Activated CD8-positive, alpha-beta T cell treated with anti-CD3 and anti-CD28 coated beads, Interleukin-2, amount 10 ng/mL, durations not matched to agents 7 days and 5 days (primary cell): ENCODE data around the gene PPM1B. TPM values are rescaled to one million over a fixed set of nuclear protein-coding genes. Genes with fewer than 3 reads are reported as not detected.
"Not testable (repeated sequence)": the region's sequence is repeated elsewhere in the genome, so short reads cannot be mapped to it uniquely, and the experiment has no call there.

ENCODE experiments used
- ATAC-seq: fragments of 150-1000 bp; cut with Tn5 transposase; one replicate; pipeline ENCODE4 v1.10.0; 2021; ENCODE audit warnings: moderate library complexity
- CTCF ChIA-PET: fragments of 350-600 bp; sonication (Branson Sonifier 250); formaldehyde crosslinking; loops from one replicate; lab custom pipeline; 2021; ENCODE audit warnings: antibody characterized with exemption; lab: Charles Lee
- POLR2A ChIA-PET: fragments of 350-600 bp; sonication (Branson Sonifier 250); formaldehyde crosslinking; loops from one replicate; lab custom pipeline; 2021; ENCODE audit warnings: antibody characterized with exemption; lab: Charles Lee
- DNase-seq: peaks from one replicate; pipeline ENCODE4 v3.0.0-alpha.2; 2020
- H3K27ac Mint-ChIP-seq: one replicate; pipeline ENCODE4 v1.8.0; 2021; ENCODE audit warnings: mild to moderate bottlenecking, mixed read lengths
- H3K27me3 Mint-ChIP-seq: one replicate; pipeline ENCODE4 v1.8.0; 2021; ENCODE audit warnings: low read depth, mixed read lengths
- H3K36me3 Mint-ChIP-seq: one replicate; pipeline ENCODE4 v1.8.0; 2021; ENCODE audit warnings: low read depth, mixed read lengths
- H3K4me1 Mint-ChIP-seq: one replicate; pipeline ENCODE4 v1.8.0; 2021; ENCODE audit warnings: low read depth, mixed read lengths
- H3K4me3 Mint-ChIP-seq: one replicate; pipeline ENCODE4 v1.8.0; 2021; ENCODE audit warnings: mild to moderate bottlenecking, mixed read lengths
- H3K9me3 Mint-ChIP-seq: one replicate; pipeline ENCODE4 v1.8.0; 2022; ENCODE audit warnings: mixed read lengths; ENCODE audit not compliant: insufficient read depth
- total RNA-seq, 2 experiments: library from RNA; stranded (reverse); gene quantifications; one replicate each; pipeline ENCODE4 v1.2.3, GENCODE V29; 2021

The PPM1B gene
- total RNA-seq, 2 experiments from 2014 or later: 48.6 to 50.3 TPM

DNA sequence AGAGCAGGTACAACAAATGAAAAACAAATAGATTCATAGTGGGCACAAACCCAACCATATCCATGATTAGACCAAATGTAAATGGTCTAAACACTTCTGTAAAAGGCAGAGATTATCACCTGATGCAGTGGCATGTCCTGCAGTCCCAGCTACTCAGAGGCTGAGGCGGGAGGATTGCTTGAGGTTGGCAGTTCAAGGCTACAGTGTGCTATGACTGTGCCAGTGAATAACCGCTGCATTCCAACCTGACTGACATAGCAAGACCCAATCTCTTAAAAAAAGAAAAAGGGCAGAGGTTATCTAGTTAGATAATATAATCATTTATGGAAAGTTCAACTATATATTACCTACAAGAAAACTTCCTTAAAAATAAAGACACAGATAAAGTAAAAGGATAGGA, 85.3 kb downstream of the PPM1B start:
- Mint-ChIP-seq H3K4me1 (no peaks in the 10 kb centered on the region), H3K27ac (no peak overlapping the region), H3K36me3 (peaks cover 2% of the 10 kb centered on the region), H3K27me3 (peaks cover 10% of the 10 kb centered on the region), H3K4me3 (no peak overlapping the region), H3K9me3 (peaks cover 5% of the 10 kb centered on the region)
- ATAC-seq (no peak), DNase-seq (no peak)
- ChIA-PET POLR2A (no interaction called here), CTCF (interaction anchor here (0.9 kb wide), 1 partner anchor 9 kb away, joined by 3 read pairs; no protein-coding TSS in a partner anchor)

DNA sequence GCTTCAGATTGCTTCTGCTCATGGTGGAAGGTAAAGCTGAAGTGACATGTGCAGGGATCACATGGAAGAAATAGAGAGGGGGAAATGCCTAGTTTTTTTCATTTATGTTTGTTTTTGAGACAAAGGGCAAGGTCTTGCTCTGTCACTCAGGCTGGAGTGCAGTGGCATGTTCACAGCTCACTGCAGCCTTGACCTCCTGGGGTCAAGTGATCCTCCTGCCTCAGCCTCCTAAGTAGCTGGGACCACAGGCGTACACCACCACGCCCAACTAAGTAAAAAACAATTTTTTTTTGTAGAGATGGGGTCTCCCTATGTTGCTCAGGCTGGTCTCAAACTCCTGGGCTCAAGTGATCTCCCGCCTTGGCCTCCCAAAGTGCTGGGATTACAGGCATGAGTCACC, 87.0 kb downstream of the PPM1B start:
- H3K4me1 Mint-ChIP-seq, H3K9me3 Mint-ChIP-seq, H3K4me3 Mint-ChIP-seq, DNase-seq, H3K36me3 Mint-ChIP-seq, H3K27me3 Mint-ChIP-seq, POLR2A ChIA-PET, H3K27ac Mint-ChIP-seq, ATAC-seq: not testable (repeated sequence)
- CTCF ChIA-PET: interaction anchor here (0.7 kb wide), 1 partner anchor 222 kb away, joined by 4 read pairs; no protein-coding TSS in a partner anchor

DNA sequence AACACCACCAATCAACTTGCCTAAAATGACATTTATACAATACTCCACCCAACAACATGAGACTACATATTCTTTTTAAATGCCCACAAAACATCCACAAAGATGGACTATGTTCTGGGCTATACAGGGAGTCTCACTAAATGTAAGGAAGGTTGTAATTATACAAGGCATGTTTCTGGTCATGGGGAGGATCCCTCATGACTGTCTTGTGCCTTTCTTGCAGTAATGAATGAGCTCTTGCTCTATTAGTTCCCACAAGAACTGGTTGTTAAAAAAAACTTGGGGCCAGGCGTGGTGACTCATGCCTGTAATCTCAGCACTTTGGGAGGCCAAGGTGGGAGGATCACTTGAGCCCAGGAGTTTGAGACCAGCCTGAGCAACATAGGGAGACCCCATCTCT, 89.1 kb downstream of the PPM1B start:
- CTCF ChIA-PET, H3K9me3 Mint-ChIP-seq, H3K4me1 Mint-ChIP-seq, H3K27me3 Mint-ChIP-seq, ATAC-seq, H3K27ac Mint-ChIP-seq, H3K4me3 Mint-ChIP-seq, DNase-seq, POLR2A ChIA-PET, H3K36me3 Mint-ChIP-seq: not testable (repeated sequence)

DNA sequence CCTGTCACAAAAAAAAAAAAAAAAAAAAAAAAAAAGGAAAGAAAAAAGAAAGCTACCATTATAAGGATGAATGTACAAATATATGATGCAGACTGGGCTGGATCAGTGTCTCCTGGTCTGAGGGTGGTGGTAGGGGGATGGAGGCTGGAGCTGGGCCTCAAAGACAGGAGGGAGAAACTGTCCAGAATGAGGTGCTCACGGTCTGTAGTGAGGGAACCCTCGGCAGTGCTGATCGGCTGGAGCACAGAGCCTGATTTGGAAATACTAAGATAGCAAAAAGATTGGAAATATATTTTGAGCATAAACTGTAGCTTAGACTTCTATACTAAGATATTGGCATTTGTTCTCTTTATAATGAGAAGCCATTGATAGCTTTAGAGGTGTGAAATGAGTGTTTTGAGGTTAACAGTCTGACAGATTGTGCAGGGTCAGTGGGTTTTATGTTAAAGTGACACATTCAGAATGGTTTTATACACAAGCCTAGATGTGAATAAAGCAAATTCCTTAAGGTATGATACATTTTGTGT, 98.7 kb downstream of the PPM1B start:
- ChIA-PET POLR2A (interaction anchor here (0.7 kb wide), 1 partner anchor 254 kb away, joined by 3 read pairs; no protein-coding TSS in a partner anchor), CTCF (interaction anchor here (1.8 kb wide), 1 partner anchor 23 kb away, joined by 3 read pairs; no protein-coding TSS in a partner anchor)
- Mint-ChIP-seq H3K27ac (no peak overlapping the region), H3K4me1 (no peaks in the 10 kb centered on the region), H3K9me3 (no peaks in the 10 kb centered on the region), H3K27me3 (no peaks in the 10 kb centered on the region), H3K36me3 (no peaks in the 10 kb centered on the region), H3K4me3 (no peak overlapping the region)
- no peak for DNase-seq
- no peak for ATAC-seq

DNA sequence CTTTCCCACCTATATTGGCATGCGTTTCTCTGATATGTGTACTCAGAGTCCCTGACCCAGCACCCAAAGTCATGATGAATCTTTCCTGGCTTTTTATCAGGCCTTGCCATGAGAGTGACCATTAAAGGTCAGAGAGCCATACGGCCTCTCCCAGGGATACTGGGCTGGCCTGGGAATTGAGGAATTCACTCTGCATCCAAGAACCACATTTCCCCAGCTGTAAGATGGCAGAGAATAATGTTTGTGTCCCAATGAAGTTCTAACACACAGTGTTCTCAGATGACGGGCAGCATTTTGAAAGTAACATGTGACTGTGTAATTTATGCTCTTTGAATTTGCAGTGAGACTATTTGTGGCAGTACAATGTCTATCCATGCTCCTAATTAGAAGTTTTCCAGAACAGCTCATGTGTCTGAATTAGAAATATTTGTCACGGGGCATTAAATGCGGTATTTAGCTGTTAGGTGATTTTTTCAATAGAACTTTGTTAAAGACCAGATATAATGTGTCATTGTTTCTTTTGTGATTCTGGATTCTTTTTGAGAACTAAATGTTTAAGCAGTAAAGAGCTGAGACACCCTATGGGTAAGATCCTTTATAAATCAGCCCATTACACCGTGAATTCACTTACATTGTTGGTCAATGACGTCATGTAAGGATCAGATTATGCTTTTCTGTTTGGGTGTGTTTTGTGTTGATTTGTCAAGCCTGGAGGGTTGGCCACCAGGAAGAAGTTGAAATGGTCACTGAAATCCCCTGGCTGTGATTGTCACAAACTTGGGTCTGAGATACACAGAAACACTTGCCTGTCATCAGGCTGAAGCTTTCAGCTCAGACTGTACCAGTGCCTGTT, 99.3 kb downstream of the PPM1B start:
- ChIA-PET CTCF (interaction anchor here (1.8 kb wide), 1 partner anchor 24 kb away, joined by 3 read pairs; no protein-coding TSS in a partner anchor), POLR2A (interaction anchor here (0.7 kb wide), 1 partner anchor 255 kb away, joined by 3 read pairs; no protein-coding TSS in a partner anchor)
- Mint-ChIP-seq H3K4me3 (no peak overlapping the region), H3K27me3 (no peaks in the 10 kb centered on the region), H3K36me3 (no peaks in the 10 kb centered on the region), H3K4me1 (no peaks in the 10 kb centered on the region), H3K27ac (no peak overlapping the region), H3K9me3 (no peaks in the 10 kb centered on the region)
- no peak for ATAC-seq
- no peak for DNase-seq

DNA sequence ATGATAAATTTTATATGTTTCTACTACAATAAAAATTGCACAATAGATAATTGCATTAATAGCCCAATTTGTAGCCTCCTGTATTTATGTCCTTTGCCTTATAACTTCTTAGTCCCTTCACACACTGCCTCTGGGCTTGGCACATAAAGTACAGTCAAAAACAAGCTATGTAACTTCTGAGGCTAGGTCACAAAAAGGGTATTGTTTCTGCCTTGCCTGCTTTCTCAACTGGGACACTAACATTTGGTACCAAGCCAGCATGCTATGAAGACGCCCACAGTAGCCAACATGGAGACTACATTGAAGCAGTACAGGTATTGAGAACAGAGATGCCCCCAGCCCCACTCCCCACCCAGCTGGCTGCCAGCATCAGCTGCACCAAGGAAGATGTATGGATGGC, 101.2 kb downstream of the PPM1B start:
- DNase-seq: no peak
- Mint-ChIP-seq H3K36me3 (no peaks in the 10 kb centered on the region), H3K27ac (no peak overlapping the region), H3K4me3 (no peak overlapping the region), H3K9me3 (no peaks in the 10 kb centered on the region), H3K27me3 (no peaks in the 10 kb centered on the region), H3K4me1 (no peaks in the 10 kb centered on the region)
- no peak for ATAC-seq
- ChIA-PET CTCF (no interaction called here), POLR2A (no interaction called here)

DNA sequence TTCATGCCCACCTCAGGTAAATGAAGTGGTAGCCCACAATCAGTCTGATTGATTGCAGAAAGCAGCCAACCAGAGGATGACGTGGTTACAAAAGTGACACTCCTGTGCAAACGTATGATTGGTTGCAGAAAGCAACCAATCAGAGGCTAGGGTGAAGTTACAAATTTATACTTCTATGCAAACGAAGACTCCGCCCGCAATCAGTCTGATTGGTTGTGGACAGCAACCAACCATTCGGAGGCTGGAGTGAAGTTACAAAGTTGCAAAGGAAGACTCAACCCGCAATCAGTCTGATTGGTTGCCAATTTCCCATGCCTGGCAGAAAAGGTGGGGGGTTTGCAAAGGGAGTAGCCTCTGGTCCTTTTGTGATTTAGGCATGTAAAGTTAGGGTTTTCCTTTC, 102.6 kb downstream of the PPM1B start:
- H3K4me3 Mint-ChIP-seq: no peak overlapping the region

DNA sequence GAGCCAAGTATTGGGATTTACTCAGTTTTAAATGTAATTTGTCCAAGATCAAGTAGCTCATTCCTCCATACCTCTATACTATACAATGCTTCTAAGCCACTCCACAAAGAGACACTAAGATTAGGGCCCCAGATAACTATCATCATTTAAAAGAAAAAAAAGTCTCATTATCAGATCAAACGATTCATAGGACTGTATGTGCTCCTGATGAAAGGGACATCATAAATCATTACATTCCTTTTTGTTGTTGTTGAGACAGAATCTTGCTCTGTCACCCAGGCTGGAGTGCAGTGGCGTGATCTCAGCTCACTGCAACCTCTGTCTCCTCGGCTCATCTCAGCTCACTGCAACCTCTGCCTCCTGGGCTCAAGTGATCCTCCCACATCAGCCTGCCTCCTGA, 104.4 kb downstream of the PPM1B start:
- Mint-ChIP-seq H3K4me1 (no peaks in the 10 kb centered on the region), H3K27me3 (no peaks in the 10 kb centered on the region), H3K27ac (no peak overlapping the region), H3K9me3 (no peaks in the 10 kb centered on the region), H3K36me3 (no peaks in the 10 kb centered on the region), H3K4me3 (no peak overlapping the region)
- no peak for DNase-seq
- CTCF ChIA-PET: no interaction called here
- ATAC-seq: no peak
- POLR2A ChIA-PET: no interaction called here

More for the DNA sequence above, 102.6 kb downstream of the PPM1B start:
- ChIA-PET POLR2A (no interaction called here), CTCF (interaction anchor here (1.2 kb wide), 1 partner anchor 24 kb away, joined by 4 read pairs; no protein-coding TSS in a partner anchor)
- ATAC-seq: no peak
- H3K27me3 Mint-ChIP-seq: no peaks in the 10 kb centered on the region
- H3K27ac Mint-ChIP-seq: no peak overlapping the region
- no peak for DNase-seq
- H3K36me3 Mint-ChIP-seq: no peaks in the 10 kb centered on the region
- no peaks in the 10 kb centered on the region for H3K9me3 Mint-ChIP-seq
- no peaks in the 10 kb centered on the region for H3K4me1 Mint-ChIP-seq

DNA sequence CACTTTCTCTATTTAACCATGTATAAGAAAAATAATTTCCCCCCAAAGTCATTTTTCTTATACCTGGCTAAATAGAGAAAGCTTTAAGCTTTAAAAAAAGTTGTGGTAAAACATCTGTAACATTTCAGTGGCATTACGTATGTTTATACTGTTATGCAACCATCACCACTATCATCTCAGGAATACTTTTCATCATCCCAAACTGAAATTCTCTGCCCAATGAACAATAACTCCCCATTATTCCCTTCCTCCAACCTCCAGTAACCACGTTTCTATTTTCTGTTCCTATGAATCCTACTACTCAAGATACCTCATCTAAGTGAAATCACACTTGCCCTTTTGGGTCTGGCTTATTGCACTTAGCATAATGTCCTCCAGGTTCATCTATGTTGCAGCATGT, 104.9 kb downstream of the PPM1B start:
- CTCF ChIA-PET: no interaction called here

DNA sequence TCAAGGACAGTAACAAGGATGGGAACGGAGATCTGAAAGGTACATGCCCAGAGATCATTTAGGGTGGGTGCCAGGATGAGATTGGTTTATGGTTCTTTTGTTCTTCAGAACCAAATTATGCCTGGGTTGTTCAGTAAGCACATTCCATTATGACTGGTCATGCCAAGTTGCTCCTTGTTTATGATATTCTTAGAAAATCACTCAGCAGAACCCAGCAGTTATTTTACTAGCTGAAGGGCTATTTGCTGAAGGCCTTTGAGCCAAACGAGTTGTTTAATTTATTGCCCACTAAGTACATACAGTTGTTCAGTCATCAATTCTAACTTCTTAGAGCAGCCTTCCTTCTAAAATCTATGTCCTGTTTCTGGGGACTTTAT, 107.2 kb downstream of the PPM1B start:
- ChIA-PET POLR2A (no interaction called here), CTCF (interaction anchor here (1.0 kb wide), 1 partner anchor 15 kb away, joined by 3 read pairs; no protein-coding TSS in a partner anchor)
- no peaks in the 10 kb centered on the region for H3K27me3 Mint-ChIP-seq
- no peak for ATAC-seq
- H3K27ac Mint-ChIP-seq: no peak overlapping the region
- no peak overlapping the region for H3K4me3 Mint-ChIP-seq
- H3K4me1 Mint-ChIP-seq: no peaks in the 10 kb centered on the region
- no peaks in the 10 kb centered on the region for H3K9me3 Mint-ChIP-seq
- DNase-seq: no peak
- H3K36me3 Mint-ChIP-seq: no peaks in the 10 kb centered on the region

More for the DNA sequence above, 104.9 kb downstream of the PPM1B start:
- POLR2A ChIA-PET: no interaction called here
- H3K36me3 Mint-ChIP-seq: no peaks in the 10 kb centered on the region
- no peaks in the 10 kb centered on the region for H3K9me3 Mint-ChIP-seq
- no peak overlapping the region for H3K27ac Mint-ChIP-seq
- no peaks in the 10 kb centered on the region for H3K4me1 Mint-ChIP-seq
- no peak for ATAC-seq
- no peak for DNase-seq
- no peak overlapping the region for H3K4me3 Mint-ChIP-seq
- no peaks in the 10 kb centered on the region for H3K27me3 Mint-ChIP-seq

DNA sequence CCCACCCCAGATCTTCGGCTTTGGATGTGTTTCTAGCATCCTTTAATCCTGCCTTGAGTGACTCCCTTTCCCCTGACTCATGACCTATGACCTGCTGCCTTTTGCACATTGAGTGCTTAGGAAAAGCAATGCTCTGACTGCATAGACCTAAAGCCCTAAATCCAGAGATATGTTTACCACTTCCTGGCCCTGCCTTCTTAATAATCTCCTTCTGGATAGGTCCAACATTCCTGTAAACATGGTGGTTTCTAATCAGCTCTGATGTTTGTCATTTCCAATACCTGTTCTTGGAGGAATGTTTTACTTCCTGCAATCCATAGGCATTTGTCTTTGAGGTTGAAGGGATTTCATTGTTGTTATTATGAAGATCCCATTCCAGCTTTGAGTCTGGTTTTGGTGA, 108.9 kb downstream of the PPM1B start:
- Mint-ChIP-seq H3K27ac (no peak overlapping the region), H3K36me3 (no peaks in the 10 kb centered on the region), H3K9me3 (no peaks in the 10 kb centered on the region), H3K27me3 (peaks cover 3% of the 10 kb centered on the region), H3K4me3 (no peak overlapping the region), H3K4me1 (no peaks in the 10 kb centered on the region)
- ATAC-seq: no peak
- DNase-seq: no peak
- ChIA-PET CTCF (no interaction called here), POLR2A (no interaction called here)

DNA sequence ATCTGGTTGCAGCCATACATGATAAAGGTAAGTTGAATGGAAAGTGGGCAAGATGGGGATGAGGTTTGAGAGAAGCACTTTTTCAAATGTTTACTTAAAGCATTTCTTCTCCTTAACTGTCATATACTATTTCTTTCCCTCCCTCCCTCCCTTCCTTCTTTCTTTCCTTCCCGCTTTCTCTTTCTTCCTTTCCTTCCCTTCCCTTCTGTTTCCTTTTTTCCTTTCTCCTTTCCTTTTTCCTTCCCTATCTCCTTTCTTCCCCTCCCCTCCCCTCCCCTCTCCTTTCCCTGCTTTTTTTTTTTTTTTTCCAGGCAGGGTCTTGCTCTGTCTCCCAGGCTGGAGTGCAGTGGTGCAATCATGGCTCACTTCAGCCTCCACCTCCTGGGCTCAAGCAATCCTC, 112.2 kb downstream of the PPM1B start:
- CTCF ChIA-PET: no interaction called here

More for the DNA sequence above, 112.2 kb downstream of the PPM1B start:
- Mint-ChIP-seq H3K4me3 (no peak overlapping the region), H3K27ac (no peak overlapping the region), H3K4me1 (no peaks in the 10 kb centered on the region), H3K9me3 (no peaks in the 10 kb centered on the region), H3K27me3 (peaks cover 3% of the 10 kb centered on the region), H3K36me3 (no peaks in the 10 kb centered on the region)
- ATAC-seq: no peak
- POLR2A ChIA-PET: no interaction called here
- DNase-seq: no peak
